ENCODE results near the gene CORIN.

- no peak for TF ChIP-seq CTCF (conservative IDR thresholded peaks at IDR 0.05; ENCODE audit: low read length)
- TF ChIP-seq EZH2phosphoT487 (IDR thresholded peaks at IDR 0.05; ENCODE audit: borderline replicate concordance): no peak
These were observed 264.9 kb downstream of the CORIN start for GRCh38 chr4:47572981-47573380.

Measured in Loucy (cell line).